HG02938 (cell line): ENCODE data around the gene TRIM16.
"Not testable (repeated sequence)": the region's sequence is repeated elsewhere in the genome, so short reads cannot be mapped to it uniquely, and the experiment has no call there.

ENCODE experiments used
- ATAC-seq: cut with Tn5 transposase; IDR thresholded peaks from one replicate; pipeline ENCODE4 v1.9.1; 2021; ENCODE audit warnings: mild to moderate bottlenecking, moderate library complexity; ENCODE audit not compliant: unreplicated experiment

TRIM16 gene

GRCh38 chr17:15683824-15684478, at the start of gene TRIM16:
Gene TRIM16 (minus strand): TSS chr17:15684311. CDS start chr17:15651609, 32,702 bp downstream.
- peak; percentile 92 for ATAC-seq

GRCh38 chr17:15733174-15733789, 49.2 kb upstream of the TRIM16 start:
- not testable (repeated sequence) for ATAC-seq

DNA sequence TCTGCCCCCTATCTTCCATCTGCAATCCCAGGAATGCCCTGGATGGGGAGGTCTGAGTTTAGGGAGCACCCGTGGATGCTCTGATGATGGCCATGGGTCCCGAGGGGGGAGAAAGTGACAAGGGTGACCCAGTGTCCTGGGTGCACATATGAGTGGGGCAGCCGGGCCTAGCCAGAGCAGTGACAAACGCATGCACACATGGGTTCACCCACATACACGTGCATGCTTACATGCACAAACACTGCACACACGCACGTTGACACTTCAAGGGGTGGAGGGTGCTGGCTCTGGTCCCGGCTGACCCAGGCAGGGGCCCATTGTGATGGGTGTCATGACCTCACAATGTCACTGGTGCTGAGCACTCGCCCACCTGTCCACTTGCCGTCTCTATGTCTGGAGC, 47.8 kb upstream of the TRIM16 start, which contains the start of gene TBC1D26:
Gene TBC1D26 (plus strand): TSS at position 384 of the 400 bp plus-strand sequence. CDS start 3,066 bp downstream, outside the sequence.
- not testable (repeated sequence) for ATAC-seq

- ATAC-seq = not testable (repeated sequence)
These were observed 46.4 kb upstream of the TRIM16 start for GRCh38 chr17:15730535-15730934.

DNA sequence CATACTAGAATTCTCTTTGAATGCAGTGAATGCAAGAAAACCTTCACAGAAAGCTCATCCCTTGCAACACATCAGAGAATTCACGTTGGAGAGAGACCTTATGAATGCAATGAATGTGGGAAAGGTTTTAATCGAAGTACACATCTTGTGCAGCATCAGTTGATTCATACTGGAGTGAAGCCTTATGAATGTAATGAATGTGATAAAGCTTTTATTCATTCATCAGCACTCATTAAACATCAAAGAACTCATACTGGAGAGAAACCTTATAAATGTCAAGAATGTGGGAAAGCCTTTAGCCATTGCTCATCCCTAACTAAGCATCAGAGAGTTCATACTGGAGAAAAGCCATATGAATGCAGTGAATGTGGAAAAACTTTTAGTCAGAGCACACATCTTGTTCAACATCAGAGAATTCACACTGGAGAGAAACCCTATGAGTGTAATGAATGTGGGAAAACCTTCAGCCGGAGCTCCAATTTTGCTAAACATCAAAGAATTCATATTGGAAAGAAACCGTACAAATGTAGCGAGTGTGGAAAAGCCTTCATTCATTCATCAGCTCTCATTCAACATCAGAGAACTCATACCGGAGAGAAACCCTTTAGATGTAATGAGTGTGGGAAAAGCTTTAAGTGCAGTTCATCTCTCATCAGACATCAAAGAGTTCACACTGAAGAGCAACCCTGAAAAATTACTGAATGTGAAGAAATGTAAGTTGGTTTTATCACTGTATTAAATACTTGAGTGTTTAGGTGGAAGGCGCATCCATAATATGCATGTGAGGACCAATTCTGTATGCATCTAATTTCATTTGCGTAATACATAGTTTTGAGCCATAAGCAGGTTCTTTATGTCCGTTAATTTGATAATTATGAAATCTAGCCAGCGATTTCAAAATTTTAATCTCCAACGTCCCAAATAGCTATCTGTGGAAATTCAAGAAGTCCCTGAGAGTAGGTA, 32.8 kb upstream of the TRIM16 start:
- not testable (repeated sequence) for ATAC-seq

GRCh38 chr17:15708879-15709278, 24.8 kb upstream of the TRIM16 start:
- ATAC-seq = not testable (repeated sequence)

DNA sequence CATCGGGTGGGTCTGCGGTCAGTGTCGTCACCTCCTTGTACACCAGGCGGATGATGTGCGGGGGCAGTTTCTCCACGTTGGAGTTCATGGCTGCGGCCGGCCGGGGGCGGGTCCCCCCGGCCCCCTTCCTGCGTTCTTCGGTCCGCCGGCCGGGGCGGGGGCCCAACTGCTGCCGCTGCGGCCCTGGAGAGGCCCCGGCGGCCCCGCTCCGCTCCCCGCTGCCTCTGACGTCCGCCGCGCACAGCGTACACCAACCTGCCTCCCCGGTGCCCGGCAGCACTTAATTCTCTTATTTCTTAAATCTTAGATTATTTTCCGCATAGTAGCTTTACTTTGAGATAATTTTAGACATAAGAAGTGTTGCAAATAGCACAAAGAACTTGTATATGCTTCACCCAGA, 20.7 kb upstream of the TRIM16 start:
- ATAC-seq = not testable (repeated sequence)

DNA sequence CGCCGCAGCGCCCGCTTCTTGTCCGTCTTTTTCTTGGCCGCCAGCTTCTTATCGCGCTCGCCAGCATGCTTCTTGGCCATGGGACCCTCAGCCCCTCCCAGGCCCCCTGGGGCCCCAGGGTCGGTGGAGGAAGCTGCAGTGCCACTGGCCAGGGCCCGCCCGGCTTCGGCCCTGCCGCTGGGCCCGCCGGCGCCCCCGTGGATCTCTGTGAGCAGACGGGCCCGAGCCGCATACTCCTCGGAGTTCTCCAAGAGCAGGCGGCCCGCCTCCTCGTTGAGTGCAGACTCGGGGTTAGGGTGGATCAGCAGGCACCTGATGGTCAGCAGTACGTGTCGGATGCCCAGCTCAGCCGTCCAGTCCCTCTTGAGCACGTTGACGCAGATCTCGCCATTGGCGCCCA, 20.1 kb upstream of the TRIM16 start:
- ATAC-seq = not testable (repeated sequence)

DNA sequence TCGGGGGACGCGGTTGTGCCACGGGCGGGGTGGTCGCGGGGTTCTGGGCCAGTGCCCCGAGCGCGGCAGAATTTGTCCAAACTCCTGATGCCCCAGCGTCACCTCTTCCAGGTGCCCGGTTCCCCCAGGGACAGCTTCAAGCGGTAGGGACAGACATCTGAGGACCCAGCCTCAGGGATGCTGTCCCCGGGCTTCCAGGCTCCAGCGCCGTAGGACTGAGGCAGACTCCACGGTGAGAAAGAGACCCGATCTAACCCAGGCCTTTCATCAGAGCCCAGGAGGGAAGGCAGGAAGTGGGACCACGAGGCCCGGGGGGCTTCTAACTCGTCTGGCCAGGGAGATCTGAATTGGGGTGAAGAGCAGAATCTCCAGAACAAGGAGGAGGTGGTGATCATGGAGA, 15.8 kb upstream of the TRIM16 start:
- not testable (repeated sequence) for ATAC-seq

GRCh38 chr17:15699413-15699924, 15.4 kb upstream of the TRIM16 start, which contains the start of gene ZNF286A:
Gene ZNF286A (plus strand): TSS chr17:15699752. CDS start chr17:15700330, 578 bp downstream.
- ATAC-seq = peak; percentile 95

- ATAC-seq = not testable (repeated sequence)
These were observed 14.9 kb upstream of the TRIM16 start for GRCh38 chr17:15698967-15699366.

DNA sequence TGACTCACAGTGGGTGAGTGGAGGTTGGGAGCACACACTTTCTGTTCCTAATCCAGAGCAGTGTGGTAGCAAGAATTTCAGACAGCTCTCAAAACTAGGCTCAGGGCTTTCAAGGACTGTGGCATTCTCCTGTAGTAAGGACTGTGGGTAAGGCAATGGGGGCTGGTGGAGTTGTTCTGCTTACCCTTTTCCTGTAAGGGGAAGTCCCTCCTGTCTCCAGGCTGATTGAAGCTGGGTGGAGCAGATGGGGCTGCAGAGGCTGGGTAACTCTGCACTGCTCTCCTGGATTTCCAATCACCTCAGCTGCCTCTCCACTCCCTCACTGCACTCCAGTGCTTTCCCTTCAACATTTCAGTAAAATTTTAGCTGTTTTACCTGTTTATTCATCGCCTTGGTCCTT, 3.4 kb upstream of the TRIM16 start:
- not testable (repeated sequence) for ATAC-seq

GRCh38 chr17:15683135-15683534, 976 bp downstream of the TRIM16 start:
- not testable (repeated sequence) for ATAC-seq

DNA sequence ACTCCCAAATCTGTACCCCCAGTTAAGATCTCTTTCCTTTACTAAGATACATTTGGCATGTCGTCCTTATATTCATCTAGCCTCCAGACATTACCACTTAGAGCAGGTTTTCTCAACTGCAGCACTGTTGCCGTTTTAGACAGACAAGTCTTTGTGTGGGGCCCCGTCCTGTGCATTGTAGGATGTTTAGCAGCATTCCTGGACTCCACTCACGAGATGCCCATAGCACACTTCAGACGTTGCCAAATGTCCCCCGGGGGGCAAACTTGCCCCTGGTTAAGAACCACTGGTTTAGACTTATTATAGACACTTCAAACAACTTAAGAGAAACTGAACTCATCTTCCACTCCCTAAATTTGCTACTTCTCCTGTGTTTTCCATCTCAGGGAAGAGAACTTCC, 8.1 kb downstream of the TRIM16 start:
- not testable (repeated sequence) for ATAC-seq

DNA sequence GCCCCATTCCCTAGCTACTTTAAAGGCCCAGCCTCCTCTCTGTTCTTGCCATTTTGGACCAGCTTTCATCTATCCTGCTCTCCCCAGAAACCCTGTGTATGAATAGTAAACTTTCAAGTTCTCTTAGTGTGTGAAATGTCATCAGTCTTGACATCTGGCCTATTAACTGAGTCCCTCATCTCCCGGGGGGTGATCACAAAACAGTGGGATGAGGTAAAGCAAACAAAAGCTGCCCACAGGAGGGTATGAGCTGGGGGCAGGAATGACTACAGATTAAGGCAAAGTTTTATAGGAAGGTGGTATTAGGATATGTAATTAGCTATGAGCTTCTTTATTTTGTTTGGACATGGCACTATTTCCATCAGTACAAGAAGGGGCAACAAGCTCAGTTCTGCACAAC, 9.5 kb downstream of the TRIM16 start:
- ATAC-seq = not testable (repeated sequence)

DNA sequence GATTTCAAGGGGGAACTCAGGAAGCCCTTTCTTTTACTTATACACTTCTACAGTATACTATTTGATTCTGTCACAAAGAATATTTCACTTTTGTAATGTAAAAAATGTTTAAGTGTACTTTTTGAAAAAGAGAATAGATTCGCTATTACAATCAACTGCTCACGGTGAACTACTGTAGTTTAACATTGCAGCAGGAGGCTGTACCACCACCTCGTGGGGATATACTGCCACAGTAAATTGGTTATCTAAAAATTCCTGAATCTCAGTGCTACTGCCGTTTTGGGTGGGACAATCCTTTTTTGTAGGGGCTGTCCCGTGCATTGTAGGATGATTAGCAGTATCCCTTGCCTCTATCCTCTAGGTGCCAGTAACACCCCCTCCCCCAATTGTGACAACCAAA, 14.6 kb downstream of the TRIM16 start:
- ATAC-seq = not testable (repeated sequence)

DNA sequence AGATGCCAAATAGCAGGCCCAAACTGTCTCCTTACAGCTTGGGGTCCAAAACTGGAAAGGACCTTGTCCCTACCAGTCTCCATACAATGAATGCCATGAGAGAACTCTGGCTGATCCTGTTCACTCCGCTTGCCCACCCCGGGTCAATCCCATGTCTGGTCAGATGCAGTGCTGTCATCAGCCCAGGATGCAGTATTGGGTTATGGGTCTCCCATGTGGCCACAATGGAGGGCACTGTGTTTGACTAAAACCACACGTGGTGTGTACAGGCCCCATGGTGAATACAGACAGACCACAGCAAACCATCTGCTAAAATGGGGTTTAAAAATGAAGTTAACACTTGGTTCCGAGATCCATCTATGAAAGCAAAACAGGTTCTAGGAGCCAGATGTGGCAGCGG, 20.4 kb downstream of the TRIM16 start:
- ATAC-seq = no peak

- no peak for ATAC-seq
These were observed 20.9 kb downstream of the TRIM16 start for GRCh38 chr17:15663176-15663575.

DNA sequence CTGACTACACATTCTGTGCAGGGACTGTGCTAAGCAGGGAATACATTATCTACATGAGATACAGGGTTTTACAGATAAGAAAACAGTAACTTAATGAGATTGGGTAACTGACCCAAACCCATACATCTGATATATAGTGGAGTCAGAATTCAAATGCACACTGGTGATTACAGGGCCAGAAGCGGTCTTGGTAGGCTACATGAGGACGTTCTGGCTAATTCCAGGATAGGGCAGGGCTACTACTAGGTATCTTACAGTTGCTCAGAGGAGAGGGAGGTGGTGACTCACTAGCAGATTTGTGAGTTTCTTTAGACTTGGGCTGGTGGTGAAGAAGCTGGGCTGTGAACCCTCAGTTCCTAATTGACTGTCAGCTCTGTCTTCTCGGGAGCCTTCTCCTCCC, 21.4 kb downstream of the TRIM16 start:
- no peak for ATAC-seq

- no peak for ATAC-seq
These were observed 24.0 kb downstream of the TRIM16 start for GRCh38 chr17:15660077-15660476.

GRCh38 chr17:15659663-15660062, 24.4 kb downstream of the TRIM16 start:
- ATAC-seq = no peak
